Activated CD8-positive, alpha-beta memory T cell treated with anti-CD3 and anti-CD28 coated beads for 1 hour (primary cell): ENCODE measurements around the gene LPAR6.
"Not testable (repeated sequence)": the region's sequence is repeated elsewhere in the genome, so short reads cannot be mapped to it uniquely, and the experiment has no call there.

Source experiments
- DNase-seq, 2 donors: peaks; one replicate each; pipeline ENCODE4 v3.0.0-alpha.2; 2020; ENCODE audit warnings: low read depth in 1 of 2; ENCODE audit errors: extremely low read depth in 1 of 2

Gene LPAR6

GRCh38 chr13:48412881-48413351 lies at the start of gene LPAR6:
Gene LPAR6 (minus strand): TSS chr13:48413113. CDS start chr13:48412423, 690 bp downstream.
- no peak for DNase-seq

- DNase-seq: no peak
Measured at GRCh38 chr13:48457578-48458242, 44.8 kb upstream of the LPAR6 start.

GRCh38 chr13:48456546-48456945 lies 43.6 kb upstream of the LPAR6 start:
- DNase-seq: no peak

GRCh38 chr13:48451196-48451595 lies 38.3 kb upstream of the LPAR6 start:
- DNase-seq: not testable (repeated sequence)

- DNase-seq: no peak
Measured at GRCh38 chr13:48449656-48450055, 36.7 kb upstream of the LPAR6 start.

- no peak for DNase-seq
Measured at GRCh38 chr13:48448959-48449614, 36.2 kb upstream of the LPAR6 start.

GRCh38 chr13:48448285-48448958 lies 35.5 kb upstream of the LPAR6 start:
- DNase-seq: no peak

- no peak for DNase-seq
Measured at GRCh38 chr13:48446464-48446863, 33.6 kb upstream of the LPAR6 start.

- no peak for DNase-seq
Measured at GRCh38 chr13:48443442-48444208, 30.7 kb upstream of the LPAR6 start.

GRCh38 chr13:48437371-48437770 lies 24.5 kb upstream of the LPAR6 start:
- no peak for DNase-seq

- no peak for DNase-seq
Measured at GRCh38 chr13:48436661-48437288, 23.9 kb upstream of the LPAR6 start.

- DNase-seq: no peak
Measured at GRCh38 chr13:48434200-48434599, 21.3 kb upstream of the LPAR6 start.

- DNase-seq: no peak
Measured at GRCh38 chr13:48431987-48432615, 19.2 kb upstream of the LPAR6 start.

- no peak for DNase-seq
Measured at GRCh38 chr13:48431431-48431830, 18.5 kb upstream of the LPAR6 start.

- DNase-seq: no peak
Measured at GRCh38 chr13:48429886-48430285, 17.0 kb upstream of the LPAR6 start.

- no peak for DNase-seq
Measured at GRCh38 chr13:48429036-48429435, 16.1 kb upstream of the LPAR6 start.

- not testable (repeated sequence) for DNase-seq
Measured at GRCh38 chr13:48426755-48427298, 13.9 kb upstream of the LPAR6 start.

GRCh38 chr13:48426052-48426451 lies 13.1 kb upstream of the LPAR6 start:
- no peak for DNase-seq

- DNase-seq: no peak
Measured at GRCh38 chr13:48424212-48424611, 11.3 kb upstream of the LPAR6 start.

- DNase-seq: not testable (repeated sequence)
Measured at GRCh38 chr13:48422003-48422402, 9.1 kb upstream of the LPAR6 start.
